ENCODE results near the gene ZC3H7B.

Gene ZC3H7B

DNA sequence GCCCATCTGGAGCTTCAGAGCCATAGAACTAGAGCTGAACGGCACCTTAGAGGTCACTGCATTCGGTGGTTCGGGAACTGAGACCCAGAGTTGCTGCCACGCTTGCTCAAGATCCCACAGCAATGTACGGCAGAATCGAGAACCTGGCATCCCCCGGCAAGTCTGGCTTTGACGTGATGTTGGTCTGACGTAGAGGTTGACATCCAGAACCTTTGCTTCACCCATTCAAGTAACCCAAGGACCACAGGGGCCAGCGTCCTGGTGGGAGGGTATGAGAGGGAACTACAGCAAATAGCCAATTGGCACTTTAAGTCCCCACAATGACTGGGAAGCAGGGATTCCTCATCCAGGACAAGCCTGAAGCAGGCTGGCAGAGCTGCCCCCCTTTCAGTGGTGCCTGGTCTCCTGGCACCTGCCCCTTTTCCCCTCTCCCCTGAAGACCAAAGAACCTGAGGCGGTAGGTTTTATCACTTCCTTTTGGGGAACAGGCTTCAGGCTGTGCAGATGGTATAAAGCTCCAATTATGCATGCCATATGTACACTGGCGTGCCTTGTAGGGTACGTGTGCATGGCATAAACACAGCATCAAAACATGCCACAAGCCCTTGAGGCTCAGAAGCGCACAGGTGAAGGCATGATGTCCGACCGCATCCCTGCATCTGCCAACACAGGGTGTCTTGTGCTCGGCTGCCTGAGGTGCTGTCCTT lies 65.2 kb downstream of the ZC3H7B start:
- TF ChIP-seq, protein P1, sequence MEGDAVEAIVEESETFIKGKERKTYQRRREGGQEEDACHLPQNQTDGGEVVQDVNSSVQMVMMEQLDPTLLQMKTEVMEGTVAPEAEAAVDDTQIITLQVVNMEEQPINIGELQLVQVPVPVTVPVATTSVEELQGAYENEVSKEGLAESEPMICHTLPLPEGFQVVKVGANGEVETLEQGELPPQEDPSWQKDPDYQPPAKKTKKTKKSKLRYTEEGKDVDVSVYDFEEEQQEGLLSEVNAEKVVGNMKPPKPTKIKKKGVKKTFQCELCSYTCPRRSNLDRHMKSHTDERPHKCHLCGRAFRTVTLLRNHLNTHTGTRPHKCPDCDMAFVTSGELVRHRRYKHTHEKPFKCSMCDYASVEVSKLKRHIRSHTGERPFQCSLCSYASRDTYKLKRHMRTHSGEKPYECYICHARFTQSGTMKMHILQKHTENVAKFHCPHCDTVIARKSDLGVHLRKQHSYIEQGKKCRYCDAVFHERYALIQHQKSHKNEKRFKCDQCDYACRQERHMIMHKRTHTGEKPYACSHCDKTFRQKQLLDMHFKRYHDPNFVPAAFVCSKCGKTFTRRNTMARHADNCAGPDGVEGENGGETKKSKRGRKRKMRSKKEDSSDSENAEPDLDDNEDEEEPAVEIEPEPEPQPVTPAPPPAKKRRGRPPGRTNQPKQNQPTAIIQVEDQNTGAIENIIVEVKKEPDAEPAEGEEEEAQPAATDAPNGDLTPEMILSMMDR (IDR thresholded peaks at IDR 0.05; ENCODE audit: control insufficient read depth, extremely low read depth, insufficient read depth): no peak
- peak overlapping the region; percentile 13; the same call in 1 of the 2 replicates for H3K4me3 ChIP-seq (ENCODE audit: low read depth, low read length)
- no peak for DNase-seq (ENCODE audit: low read depth)

DNA sequence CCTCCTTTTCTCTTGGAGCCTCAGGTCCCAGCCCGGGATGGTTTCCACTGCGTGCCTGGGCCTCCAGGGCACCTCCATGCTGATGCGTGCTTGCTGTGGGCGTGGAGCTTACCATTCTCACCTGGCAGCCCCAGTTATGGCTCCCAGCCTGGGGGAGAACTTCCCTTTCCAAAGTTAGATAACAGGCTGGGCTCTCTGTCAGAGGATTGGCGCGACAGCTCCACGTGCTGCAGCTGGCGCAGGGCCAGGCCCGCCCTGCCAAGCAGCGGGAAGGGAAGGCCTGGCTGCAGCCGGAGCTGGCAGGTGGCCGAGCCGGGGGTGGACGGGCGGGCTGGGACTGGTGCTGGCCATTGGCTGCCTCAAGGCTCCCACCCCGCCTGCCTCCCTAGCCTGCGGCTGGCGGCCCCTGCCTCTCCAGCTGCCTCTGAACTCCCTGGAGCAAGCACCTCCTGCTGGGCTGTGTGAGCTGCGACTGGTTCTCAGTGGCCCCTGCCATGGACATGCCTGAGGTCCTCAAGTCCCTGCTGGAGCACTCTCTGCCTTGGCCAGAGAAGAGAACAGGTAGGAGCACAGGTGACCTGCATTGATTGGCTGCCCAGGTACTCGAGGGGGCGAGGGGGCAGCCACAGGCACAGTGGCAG lies 65.8 kb downstream of the ZC3H7B start:
- peak; percentile 91 for DNase-seq (ENCODE audit: low read depth)
- H3K4me3 ChIP-seq (ENCODE audit: low read depth, low read length): peak overlapping the region; percentile 43
- TF ChIP-seq, protein P1 (IDR thresholded peaks at IDR 0.05; ENCODE audit: control insufficient read depth, extremely low read depth, insufficient read depth): peak; percentile 34

DNA sequence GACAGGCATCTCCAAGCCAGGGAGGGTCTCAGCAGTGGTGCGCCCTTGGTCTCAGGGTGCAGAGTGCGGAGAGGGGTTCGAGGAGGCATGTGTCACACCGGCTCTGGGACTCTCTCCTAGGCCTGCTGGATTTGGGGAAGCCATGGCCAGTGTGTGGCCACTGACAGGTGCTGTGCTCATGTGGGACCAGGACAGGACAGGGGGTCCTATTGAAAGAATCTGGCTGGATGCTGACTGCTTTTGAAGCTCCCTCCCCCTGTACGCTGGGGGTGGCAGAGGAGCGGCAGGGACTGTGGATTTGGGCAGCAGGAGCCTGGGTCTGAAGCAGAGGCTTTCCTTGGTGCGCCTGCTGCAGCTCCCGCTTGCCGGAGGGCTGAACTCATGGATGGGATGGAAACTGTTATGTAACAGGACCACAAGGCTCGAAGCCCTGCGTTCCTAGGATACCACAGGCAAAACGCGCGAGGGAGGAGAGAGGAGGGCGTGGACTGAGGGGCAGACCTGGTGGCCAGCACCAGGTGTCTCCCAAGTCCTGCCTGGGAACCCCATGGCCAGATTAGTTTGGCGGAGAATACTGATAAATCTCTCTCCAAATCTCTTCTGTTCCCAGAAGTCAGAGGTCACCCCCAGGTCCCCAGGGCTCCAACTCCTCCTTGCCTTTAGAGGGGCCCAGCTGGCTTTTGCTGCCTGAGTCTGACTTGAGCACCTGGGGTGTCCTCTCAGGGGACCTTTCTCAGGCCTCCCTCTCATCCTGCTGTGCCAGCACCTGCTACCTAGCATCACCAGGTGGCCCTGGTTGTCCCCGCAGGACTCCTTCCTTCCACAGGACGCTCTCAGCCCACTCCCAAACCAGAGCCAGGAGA lies 66.6 kb downstream of the ZC3H7B start:
- no peak for DNase-seq (ENCODE audit: low read depth)
- peak overlapping the region; percentile 43 for H3K4me3 ChIP-seq (ENCODE audit: low read depth, low read length)
- TF ChIP-seq, protein P1 (IDR thresholded peaks at IDR 0.05; ENCODE audit: control insufficient read depth, extremely low read depth, insufficient read depth): no peak

DNA sequence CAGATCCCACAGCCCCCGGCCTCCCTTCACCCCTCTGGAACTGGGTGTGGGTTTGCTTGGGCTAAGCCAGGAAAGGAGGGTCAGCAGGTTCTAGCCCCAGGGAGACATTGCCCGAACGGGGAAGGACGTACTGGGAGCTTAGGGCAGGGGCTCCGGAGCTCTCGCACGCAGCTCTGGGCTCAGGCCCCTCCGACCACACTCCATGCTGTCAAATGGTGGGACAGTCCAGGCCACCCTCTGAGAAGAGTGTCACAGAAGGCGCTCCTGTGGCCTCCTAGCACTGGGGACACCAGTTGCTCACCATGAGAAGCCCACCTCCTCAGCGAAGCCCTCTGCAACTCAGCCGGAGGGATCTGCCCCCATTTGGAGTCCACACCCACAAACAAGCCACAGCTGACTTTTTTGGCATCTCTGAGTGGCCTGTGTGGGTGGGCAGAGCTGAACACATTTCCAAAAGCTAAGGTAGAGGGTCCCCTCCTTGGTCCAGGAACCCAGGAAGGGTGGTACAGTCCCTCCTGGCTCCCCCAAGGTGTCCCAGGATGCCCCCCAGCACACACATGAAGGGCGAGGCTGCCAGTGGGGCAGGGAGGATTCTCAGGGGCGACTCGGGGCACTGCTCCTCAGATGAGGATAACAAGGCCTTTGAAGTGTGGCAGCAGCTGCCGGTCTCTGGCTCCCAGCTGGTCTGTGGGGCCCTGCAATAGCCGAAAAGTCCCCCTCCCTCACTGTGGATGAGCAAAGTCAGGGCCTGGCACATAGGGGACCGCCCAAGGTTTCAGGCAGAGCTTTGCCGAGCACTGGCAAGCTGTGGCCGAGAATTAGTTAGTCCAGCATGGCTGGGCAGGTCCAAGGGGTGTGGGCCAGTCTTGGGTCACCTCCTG lies 67.5 kb downstream of the ZC3H7B start:
- no peak overlapping the region for H3K4me3 ChIP-seq (ENCODE audit: low read depth, low read length)
- DNase-seq (ENCODE audit: low read depth): no peak
- TF ChIP-seq, protein P1 (IDR thresholded peaks at IDR 0.05; ENCODE audit: control insufficient read depth, extremely low read depth, insufficient read depth): no peak

DNA sequence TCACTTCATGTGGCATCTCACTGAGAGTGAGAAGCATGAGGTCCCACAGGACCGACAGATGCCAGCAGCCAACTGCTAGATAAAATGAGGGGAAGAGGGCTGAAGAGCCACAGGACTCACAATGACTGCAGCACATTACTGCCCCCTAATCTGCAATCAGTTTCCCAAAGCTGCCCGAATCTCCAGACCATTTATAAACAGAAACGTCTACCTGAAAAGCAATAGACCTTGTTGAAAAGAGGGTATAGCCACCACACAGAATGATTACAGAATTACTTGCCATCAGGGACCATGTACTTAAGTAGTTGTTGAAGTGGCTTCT lies 68.1 kb downstream of the ZC3H7B start:
- DNase-seq (ENCODE audit: low read depth): no peak
- TF ChIP-seq, protein P1 (IDR thresholded peaks at IDR 0.05; ENCODE audit: control insufficient read depth, extremely low read depth, insufficient read depth): no peak

DNA sequence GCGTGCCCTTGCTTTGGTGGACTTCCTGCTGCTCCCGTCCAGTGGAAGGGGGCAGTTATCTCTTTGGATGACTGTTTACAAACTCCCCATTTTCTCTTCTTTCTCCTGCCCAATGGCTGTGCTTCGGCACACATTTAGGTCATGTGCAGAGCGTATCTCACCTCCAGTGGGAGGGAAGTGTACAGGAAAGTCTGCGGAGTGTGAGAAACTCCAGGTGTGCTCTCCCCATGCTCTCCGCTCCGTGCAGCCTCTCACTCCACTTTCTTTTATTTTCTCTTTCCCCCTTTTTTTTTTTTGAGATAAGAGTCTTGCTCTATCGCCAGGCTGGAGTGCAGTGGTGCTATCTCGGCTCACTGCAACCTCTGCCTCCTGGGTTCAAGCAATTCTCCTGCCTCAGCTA lies 68.5 kb downstream of the ZC3H7B start:
- TF ChIP-seq, protein P1 (IDR thresholded peaks at IDR 0.05; ENCODE audit: control insufficient read depth, extremely low read depth, insufficient read depth): no peak
- DNase-seq (ENCODE audit: low read depth): no peak
- no peak overlapping the region for H3K4me3 ChIP-seq (ENCODE audit: low read depth, low read length)

More for the DNA sequence above, 68.1 kb downstream of the ZC3H7B start:
- H3K4me3 ChIP-seq (ENCODE audit: low read depth, low read length): no peak overlapping the region
